K562 treated with DMSO at 1 percent for 48 hours (cell line): ENCODE results near the gene PKN1. TPM values are rescaled to one million over a fixed set of nuclear protein-coding genes. Genes with fewer than 3 reads are reported as not detected.

ENCODE experiments used
- total RNA-seq: library from RNA; unstranded; fragments of 300-600 nt; gene quantifications from 2 replicates; pipeline ENCODE4 v1.2.3, GENCODE V29; 2022; ENCODE audit warnings: low replicate concordance; ENCODE audit errors: extremely low read depth

The PKN1 gene
- 980 TPM in 1 of 2 replicates, not detected in the other for total RNA-seq

GRCh38 chr19:14432791-14433553, at the start of gene PKN1:
Gene PKN1 (plus strand): TSS chr19:14433306. CDS start chr19:14433522, 216 bp downstream.

GRCh38 chr19:14419106-14419813, 13.8 kb upstream of the PKN1 start, which contains the start of gene DDX39A:
Gene DDX39A (minus strand): TSS chr19:14419341. CDS start chr19:14413220, 6,121 bp downstream.

GRCh38 chr19:14475251-14476073, 42.4 kb downstream of the PKN1 start, which contains the start of gene PTGER1:
Gene PTGER1 (minus strand): TSS chr19:14475354. CDS start chr19:14474320, 1,034 bp downstream.

GRCh38 chr19:14496029-14496833, 63.1 kb downstream of the PKN1 start, which contains the start of gene GIPC1:
Gene GIPC1 (minus strand): TSS chr19:14496127. CDS start chr19:14482976, 13,151 bp downstream.

GRCh38 chr19:14517840-14518505, 84.9 kb downstream of the PKN1 start, which contains the start of gene DNAJB1:
Gene DNAJB1 (minus strand): TSS chr19:14518397. CDS start chr19:14518349, 48 bp downstream.

Other genes starting within 250 kb of the PKN1 start
- gene ADGRL1, start 227.1 kb upstream of the PKN1 start, total RNA-seq, result not detected in 2 replicates
- gene ADGRE5, start 51.9 kb upstream of the PKN1 start, total RNA-seq, result not detected in 2 replicates
- not detected in 2 replicates for gene DDX39A, start 14.0 kb upstream of the PKN1 start, total RNA-seq
- gene PTGER1, start 42.0 kb downstream of the PKN1 start, total RNA-seq, result not detected in 2 replicates
- 742 TPM in 1 of 2 replicates, not detected in the other for gene GIPC1, start 62.8 kb downstream of the PKN1 start, total RNA-seq
- gene DNAJB1, start 85.1 kb downstream of the PKN1 start, total RNA-seq, result not detected in 2 replicates
- gene TECR, start 96.3 kb downstream of the PKN1 start, total RNA-seq, result not detected in 2 replicates
- gene NDUFB7, start 138.8 kb downstream of the PKN1 start, total RNA-seq, result not detected in 2 replicates
- not detected in 2 replicates for gene CLEC17A, start 149.8 kb downstream of the PKN1 start, total RNA-seq
- gene ADGRE3, start 241.5 kb downstream of the PKN1 start, total RNA-seq, result not detected in 2 replicates